Retinal pigment epithelial cell (primary cell): Measurements from ENCODE around the gene MAML3.
A peak's percentile ranks its signal among the peaks of the same experiment; 100 is the strongest.

Source experiments
- DNase-seq: peaks from one replicate; pipeline ENCODE4 v3.0.0-alpha.2; 2010; ENCODE audit warnings: low read depth
- H3K4me3 ChIP-seq: 2 replicates; pipeline ENCODE4 v1.5.1; 2011; ENCODE audit warnings: mild to moderate bottlenecking, low read length, control low read depth, moderate library complexity
- TF ChIP-seq, protein P1 (sequence below): conservative IDR thresholded peaks from 2 replicates; pipeline ENCODE4 v1.5.1; 2011; ENCODE audit warnings: low read depth, low read length, control low read depth, inconsistent platforms

The MAML3 gene

DNA sequence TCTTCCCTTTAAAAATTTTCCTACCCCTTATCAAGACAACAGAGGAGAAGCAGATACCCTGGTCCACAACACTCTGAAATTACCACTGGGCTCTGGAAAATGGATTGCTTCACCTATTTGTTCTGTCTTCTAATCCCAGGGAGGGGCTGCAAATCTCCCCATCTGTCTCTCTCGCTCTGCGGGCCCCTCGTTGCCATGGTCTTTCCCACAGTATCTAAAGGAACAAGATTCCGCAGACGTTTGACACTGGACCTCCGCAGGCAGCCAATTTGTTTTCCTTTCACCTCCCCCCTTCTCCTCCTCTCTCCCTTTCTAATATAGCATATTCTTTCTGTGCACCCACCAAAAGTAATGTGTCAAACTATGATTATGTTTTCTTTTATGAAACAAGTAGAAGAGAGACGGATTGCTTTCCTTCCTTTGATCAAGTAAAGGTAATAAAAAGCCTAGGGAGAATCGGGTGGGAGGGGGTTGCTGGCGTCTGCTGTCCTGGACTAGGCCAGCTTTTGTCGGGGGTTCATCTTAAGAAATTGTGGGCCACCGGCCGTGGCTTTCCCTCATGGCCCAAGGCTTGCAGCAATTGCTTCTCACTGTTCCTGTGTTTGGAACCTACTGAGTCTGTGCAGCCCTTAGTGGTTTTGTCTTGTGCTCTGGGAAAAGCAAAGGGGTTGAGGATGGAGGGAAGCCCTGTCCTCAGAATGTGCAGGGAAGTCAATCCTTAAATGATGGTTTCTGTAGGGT, 407.4 kb downstream of the MAML3 start:
- no peak for DNase-seq
- TF ChIP-seq, protein P1, sequence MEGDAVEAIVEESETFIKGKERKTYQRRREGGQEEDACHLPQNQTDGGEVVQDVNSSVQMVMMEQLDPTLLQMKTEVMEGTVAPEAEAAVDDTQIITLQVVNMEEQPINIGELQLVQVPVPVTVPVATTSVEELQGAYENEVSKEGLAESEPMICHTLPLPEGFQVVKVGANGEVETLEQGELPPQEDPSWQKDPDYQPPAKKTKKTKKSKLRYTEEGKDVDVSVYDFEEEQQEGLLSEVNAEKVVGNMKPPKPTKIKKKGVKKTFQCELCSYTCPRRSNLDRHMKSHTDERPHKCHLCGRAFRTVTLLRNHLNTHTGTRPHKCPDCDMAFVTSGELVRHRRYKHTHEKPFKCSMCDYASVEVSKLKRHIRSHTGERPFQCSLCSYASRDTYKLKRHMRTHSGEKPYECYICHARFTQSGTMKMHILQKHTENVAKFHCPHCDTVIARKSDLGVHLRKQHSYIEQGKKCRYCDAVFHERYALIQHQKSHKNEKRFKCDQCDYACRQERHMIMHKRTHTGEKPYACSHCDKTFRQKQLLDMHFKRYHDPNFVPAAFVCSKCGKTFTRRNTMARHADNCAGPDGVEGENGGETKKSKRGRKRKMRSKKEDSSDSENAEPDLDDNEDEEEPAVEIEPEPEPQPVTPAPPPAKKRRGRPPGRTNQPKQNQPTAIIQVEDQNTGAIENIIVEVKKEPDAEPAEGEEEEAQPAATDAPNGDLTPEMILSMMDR = no peak
- H3K4me3 ChIP-seq = no peak overlapping the region

DNA sequence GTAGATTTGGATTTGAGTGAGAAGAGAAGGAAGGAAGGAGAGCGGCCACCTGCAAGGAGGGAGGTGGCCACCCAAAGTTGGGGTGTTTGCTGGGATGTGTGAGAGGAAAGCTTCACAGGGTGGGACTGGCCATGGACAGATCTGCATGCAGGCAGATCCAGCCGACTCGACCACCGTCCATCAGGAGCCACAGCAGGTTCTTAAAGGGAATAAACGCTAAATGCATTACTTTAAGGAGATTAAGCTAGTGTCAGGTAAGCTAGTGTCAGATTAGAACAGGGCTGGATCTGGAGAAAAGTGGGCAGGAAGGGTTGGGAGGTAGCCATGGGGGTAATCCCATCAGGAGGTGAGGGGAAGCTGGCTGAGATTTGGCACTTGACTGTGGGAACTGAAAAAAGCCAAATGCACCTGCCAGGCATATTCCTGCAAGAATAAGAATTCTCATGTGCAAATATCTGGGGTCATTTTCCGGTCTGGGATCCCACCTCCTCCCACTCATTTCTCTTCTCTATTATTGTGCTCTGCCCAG, 408.8 kb downstream of the MAML3 start:
- TF ChIP-seq, protein P1 = no peak

DNA sequence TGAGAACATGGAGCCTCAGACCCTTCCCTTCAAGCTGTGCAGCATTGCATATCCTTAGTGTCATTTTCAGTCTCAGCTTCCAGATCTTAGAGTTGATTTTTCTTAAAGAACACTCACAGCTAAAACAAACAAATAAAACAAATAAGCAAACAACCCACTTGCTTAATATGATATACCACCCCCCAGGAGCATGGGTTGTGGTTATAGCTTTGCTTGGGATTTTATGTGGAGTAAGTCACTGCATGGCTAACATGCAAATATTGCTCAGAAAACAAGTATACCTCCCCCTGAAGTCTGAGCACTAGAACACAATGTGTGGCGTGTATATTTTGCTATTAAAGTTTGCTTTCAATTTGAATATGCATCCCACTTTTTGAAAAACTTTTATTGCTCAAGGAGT, 409.8 kb downstream of the MAML3 start:
- no peak overlapping the region for H3K4me3 ChIP-seq
- no peak for DNase-seq
- TF ChIP-seq, protein P1 = no peak

More for the DNA sequence above, 408.8 kb downstream of the MAML3 start:
- H3K4me3 ChIP-seq = no peak overlapping the region
- no peak for DNase-seq

DNA sequence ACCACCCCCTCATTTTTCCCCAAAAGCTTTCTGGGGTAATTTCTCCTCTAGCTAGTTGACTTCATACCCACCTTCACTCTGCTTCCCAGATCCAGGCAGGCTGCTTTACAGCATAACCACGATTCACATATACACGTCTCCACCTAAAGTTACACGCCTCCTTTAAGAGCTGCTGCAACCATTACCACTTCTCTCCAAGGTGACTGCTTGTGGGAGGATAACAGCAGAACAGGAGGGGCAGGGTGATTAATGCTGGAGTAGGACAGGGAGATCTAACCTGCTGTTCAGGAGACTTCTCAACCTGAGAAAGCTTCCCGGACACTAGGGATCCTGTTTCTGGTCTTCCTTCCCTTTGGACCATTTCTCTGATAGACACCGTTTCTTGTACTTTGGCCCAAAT, 411.0 kb downstream of the MAML3 start:
- no peak for DNase-seq
- H3K4me3 ChIP-seq = no peak overlapping the region
- TF ChIP-seq, protein P1 = no peak

DNA sequence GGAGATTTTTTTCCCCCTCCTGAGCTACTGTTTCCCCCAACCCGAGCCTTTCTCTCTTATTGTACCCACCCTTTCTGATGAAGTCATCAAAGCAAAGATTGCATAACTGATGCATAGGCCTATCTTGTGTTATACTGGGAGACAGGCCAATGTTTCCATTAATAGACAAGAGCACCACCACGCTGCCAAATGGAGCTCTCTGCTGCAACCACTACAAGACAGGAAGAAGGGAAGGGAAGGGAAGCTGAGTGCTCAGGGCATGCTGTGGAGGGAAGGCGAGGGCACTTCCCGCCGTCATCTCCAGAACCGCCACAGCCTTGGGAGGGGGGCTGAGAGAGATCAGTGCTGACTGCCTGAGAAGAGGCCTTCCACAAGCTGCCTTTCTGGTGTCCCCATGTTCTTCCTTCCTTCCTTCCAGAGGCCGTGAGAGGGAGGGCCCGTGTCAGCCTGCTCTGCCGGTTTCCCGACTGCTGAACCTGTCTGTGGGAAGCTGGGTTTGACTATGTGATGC, 413.4 kb downstream of the MAML3 start:
- peak; percentile 76 for DNase-seq

DNA sequence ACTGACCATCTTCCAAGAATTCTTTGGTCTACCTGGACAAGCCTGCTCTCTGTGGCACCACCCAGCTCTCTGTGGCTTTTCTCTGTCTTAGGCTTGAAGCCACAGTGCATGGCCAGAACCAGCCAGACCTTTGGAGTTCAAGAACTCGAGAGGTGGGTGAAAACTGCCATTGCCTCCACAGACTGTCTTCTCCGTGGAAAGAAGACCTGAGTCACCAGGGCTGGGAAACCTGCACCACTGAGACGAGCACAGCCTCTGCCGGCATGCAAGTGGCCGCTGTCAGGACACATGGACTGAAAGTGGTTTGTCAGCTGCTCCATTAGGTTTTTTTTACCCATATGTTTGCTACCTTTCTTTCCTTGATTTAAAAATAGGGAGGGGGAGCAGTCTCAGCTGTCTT, 413.9 kb downstream of the MAML3 start:
- no peak overlapping the region for H3K4me3 ChIP-seq
- DNase-seq = no peak
- TF ChIP-seq, protein P1 = no peak

More for the DNA sequence above, 413.4 kb downstream of the MAML3 start:
- no peak overlapping the region for H3K4me3 ChIP-seq
- TF ChIP-seq, protein P1 = peak; percentile 31
